GM21360 (cell line): ENCODE results near the gene CACYBP.

Experiments used
- ATAC-seq: cut with Tn5 transposase; IDR thresholded peaks from one replicate; pipeline ENCODE4 v1.9.1; 2021; ENCODE audit warnings: mild to moderate bottlenecking, moderate library complexity; ENCODE audit not compliant: unreplicated experiment

Gene CACYBP

DNA sequence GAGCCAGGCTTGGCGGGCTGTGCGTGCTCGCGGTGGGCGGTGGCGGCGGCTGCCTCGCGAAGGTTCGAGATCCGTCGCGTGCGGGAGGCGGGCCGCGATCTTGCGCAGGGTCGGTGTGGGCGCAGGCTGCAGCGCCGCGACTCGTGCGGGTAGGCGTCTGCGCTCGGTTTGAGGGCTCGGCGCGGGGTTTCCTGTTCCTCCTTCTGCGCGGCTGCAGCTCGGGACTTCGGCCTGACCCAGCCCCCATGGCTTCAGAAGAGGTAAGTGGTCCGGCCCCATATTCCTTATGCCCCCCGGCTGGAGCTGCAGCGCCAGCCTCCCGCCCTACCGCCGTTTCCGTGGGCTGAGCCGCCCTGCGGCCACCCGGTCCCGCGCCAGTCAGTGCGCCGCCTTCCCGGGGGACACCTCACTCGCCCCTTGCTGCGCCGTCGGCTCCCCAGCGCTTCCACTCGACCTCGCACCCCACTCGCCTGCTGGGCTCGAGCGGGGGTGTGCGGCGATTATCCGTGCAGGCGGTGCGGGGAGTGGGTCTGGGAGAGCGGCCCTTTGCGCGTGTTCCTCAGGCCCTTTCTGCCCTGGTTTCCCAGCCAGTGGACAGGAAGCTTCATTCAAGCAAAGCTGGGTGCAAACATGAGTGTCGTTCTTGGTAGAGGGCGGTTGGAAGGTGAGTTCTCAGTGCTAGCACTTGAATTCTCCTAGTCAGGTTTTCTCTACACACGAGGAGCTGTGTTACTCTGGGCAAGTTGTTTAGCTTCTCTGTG, at the start of gene CACYBP:
Gene CACYBP (plus strand): TSS at position 12 of the 761 bp plus-strand sequence. CDS start 234 bp downstream, at position 246.
- ATAC-seq = peak; percentile 17

DNA sequence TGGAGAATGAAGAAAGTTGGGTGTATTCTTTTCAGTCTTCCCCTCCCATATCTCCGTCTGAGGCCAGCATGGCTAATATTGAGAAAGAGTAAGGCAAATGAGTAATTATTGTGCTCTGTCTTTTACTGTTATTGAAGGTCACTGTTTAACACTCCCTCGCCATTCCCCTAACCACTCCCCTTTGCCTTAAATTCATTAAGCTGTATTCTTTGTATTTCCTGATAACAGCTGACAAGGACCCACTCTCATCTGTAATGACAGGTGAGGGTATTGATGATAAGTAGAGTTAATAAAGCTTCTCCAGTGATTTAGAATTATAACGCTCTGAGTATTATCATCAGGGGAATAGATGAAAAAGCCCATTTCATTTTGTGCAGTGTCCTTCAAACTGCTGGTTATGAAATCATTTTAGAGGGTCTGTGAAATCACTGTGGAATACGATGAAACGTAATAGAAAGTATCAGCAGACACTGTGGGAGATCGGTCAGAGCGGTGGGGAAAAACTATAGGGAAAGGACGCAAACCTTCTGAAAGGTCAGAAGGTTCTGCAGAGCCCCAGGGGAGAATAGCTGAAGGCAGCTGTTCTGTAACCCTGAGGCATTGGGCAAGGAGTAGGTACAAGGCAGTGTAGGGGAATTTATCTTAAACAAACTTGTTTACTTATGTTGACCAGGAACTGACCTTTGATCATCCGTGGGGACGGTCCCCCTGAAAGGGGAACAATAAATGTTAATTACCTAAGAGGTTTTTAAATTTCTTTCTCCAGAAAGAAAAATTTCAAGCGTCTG, 46.3 kb upstream of the CACYBP start:
- ATAC-seq = no peak

- no peak for ATAC-seq
Observed at GRCh38 chr1:174954073-174954460, 45.7 kb upstream of the CACYBP start.

DNA sequence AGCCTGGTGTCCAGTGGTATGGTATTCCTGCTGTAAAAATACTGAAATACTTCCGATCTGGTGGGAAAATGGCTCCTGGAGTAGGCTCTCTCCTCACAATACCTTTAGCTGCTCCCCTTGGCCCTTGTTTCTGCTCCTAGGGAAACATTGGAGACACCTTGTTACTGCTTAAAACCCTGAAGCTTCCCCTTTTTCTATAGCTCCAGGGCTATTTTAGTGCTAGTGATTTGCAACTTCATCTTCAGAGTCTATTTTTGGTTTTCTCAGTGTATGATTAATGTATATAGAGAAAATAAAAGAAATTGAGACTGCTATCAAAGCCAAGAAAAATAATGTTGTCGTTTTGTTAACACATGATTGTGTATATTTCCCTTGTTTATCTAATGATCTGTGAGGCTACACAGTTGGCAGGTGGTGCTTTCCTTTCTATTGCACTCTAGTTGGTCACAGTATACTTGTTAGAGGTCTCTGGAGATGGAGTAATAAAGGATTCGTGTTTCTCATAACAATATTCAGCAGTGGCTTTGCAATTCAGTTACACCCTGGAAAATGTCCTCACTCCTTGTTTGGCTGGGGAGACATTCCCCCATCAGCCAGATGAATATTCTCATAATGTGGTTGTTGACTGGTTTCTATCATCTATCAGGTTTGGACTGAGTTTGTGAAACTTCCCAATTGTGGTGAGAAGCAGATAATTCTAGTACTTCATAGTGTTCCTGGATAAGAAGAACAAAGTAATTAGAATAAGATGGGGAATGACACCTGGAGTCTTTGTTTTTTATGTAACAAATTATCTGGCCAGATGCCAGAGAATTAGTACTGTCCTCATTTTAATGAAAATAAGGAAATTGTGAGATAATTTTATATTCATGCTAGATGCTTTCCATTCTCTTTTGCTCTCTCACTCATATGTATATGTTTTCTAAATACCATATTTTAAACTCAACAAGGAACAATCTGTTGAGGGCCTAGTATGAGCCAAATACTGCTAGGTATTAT, 44.8 kb upstream of the CACYBP start:
- no peak for ATAC-seq

GRCh38 chr1:174956086-174956485, 43.7 kb upstream of the CACYBP start:
- no peak for ATAC-seq

GRCh38 chr1:174956976-174957375, 42.8 kb upstream of the CACYBP start:
- ATAC-seq = no peak

DNA sequence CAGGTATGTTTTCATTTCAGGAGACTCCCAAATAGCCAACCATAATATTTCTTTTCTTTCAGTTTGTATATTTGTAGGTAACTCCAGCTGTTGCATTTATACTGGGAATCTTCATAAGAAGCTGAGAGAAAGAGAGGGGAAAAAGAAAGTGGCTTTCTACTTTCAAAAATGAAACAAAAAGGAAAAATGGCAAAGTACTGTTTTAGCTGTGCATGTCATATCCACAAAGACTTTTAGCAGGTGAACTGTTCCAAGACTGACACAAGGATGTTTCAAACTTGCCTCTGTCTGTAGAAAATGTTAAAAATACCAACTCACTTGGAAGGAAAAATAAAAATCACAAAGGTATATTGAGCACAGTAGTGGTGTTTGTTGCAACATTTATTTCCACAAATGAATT, 41.9 kb upstream of the CACYBP start:
- no peak for ATAC-seq

GRCh38 chr1:174958396-174958795, 41.4 kb upstream of the CACYBP start:
- no peak for ATAC-seq

GRCh38 chr1:174960362-174960761, 39.4 kb upstream of the CACYBP start:
- ATAC-seq = no peak

DNA sequence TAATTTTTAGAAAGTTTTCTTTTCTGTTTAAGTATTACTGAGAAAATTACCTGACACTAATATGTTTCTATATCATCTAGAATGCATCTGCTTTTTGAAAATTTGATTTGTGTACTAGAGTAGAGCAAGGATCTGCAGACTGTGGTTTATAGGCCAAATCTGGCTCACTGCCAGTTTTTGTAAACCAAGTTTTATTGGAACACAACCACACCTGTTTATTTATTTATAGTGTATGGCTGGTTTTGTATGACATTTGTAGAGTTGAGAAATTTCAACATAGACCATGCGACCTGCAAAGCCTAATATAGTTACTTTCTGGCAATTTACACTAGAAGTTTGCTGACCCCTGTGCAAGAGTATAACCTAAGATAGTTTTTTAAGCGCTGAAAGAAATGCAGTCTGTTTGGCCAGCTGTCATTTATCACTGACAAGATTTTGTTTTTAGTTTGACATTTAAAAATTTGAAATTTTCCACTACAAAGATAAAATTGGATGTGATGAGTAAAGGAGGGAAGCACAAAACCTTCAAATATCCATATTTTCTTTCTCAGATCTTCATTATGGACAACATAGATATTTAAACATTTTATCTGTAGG, 36.1 kb upstream of the CACYBP start:
- no peak for ATAC-seq

DNA sequence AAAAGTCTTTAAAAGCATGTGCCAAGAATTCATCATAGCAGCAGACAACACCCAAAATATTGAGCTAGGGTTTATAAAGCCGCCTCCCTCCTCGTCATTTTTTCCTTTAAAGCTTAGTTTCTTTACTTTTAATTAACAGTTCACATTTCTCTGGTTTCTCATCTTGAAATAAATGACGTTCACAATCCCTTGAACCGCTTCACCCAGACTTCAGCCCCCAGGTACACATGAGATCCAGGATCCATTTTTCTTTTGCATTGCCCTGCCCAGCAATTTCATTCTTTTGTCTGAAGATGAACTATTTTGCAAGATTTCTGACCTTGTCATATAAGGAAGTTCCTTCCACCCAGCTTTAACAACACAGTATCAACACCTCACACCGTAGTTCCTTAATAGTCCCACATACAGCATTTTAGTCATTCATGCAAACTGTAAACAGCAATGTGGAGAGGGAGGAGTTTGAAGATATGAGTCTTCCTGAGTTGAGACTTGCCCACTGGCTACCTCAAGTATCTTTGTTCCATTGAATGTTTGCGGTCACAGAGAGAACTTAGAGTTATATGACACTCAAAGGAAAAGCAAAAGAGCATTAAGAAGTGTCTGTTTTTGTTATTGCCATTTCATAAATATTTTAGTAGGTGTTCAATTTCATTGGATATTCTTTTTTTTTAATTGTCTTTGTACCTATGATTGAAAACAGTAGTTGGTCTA, 35.3 kb upstream of the CACYBP start:
- ATAC-seq = no peak

GRCh38 chr1:174964972-174965361, 34.8 kb upstream of the CACYBP start:
- no peak for ATAC-seq

DNA sequence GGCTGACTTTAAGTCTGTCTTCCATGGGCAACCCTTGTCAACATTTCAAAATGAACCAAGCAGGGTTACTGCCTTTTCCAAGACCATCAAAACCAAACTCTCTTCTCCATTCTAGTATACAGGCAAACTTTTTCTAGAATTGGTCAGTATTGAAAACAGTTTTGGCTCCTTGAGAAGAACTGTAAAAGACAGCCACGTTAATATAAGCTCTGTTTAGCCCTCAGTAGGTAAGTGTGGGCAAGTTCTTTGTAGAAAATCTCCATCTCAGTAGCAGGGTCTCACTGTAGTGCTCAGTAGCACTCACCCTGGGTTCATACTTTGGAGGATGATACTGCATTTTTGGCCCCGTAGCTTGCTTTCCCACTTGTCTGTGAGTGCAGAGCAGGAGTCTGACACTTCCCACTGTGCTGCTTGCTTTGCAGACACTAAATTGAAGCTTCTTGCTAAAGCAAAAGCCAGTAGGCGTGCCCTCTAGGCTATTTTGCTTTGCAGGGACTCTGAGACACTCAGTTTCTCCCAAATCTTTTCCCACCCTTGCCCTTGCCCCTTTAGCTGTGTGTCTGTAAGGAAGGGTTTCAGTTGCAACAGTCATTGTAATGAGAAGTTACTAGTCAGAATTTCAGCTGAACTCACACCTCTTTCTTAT, 34.3 kb upstream of the CACYBP start:
- no peak for ATAC-seq

DNA sequence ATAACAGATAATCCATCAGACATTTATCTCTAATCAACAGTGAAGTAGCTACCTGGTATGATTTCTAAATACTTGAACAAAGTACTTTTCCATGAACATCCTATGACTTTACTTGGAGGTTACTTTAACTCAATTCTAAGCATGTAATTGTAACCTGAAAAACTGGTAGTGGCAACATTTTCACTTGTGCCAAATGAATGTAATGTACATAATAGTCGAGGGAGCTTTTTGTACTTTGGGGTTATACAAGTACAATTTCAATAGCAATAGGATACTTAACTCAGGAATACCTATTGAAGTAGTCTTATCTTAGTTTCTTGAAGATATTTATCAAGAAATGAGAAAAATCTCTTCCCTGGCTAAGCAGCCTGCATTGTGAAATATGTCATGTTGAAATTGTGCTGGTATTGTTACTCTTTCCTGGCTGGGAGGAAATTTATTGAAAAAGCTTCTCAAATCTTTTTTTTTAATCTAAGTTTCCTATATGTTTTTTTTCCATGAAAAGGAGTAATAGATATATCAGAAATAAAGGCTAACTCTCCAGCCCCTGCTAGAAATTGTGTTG, 33.7 kb upstream of the CACYBP start:
- ATAC-seq = no peak

GRCh38 chr1:174967845-174968705, 31.7 kb upstream of the CACYBP start:
- no peak for ATAC-seq

GRCh38 chr1:174968750-174969244, 30.9 kb upstream of the CACYBP start:
- ATAC-seq = peak; percentile 65

DNA sequence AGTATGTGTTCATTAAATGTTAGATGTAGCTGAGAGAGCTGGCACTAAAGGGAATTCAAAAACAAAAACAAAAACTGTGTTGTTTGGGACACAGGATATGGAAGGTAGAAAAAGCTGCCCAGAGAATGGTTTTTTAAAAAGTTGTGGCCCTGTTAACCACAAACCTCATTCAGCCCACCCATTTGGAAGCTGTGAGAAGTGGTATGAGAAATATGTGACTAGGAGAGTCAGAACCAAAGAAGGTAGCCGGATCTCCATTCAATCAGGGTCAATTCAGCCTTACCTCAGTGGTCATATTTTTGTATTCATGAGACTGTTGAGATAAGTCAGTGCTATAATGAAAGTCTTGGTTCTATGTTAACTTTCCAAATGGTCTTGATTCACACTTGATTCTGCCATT, 29.8 kb upstream of the CACYBP start:
- ATAC-seq = no peak

- ATAC-seq = no peak
Observed at GRCh38 chr1:174971466-174971865, 28.3 kb upstream of the CACYBP start.
